NOMO-1 treated with DMSO at 0.1 percent for 48 hours (cell line): ENCODE data around the gene WWC2.

Source experiments
- DNase-seq: peaks from one replicate; lab custom pipeline; 2025; ENCODE audit not compliant: unreplicated experiment; lab: John Stamatoyannopoulos, UW

Gene WWC2

GRCh38 chr4:183348706-183349659 is 249.9 kb downstream of the WWC2 start:
- no peak for DNase-seq

- DNase-seq = no peak
These were observed 250.6 kb downstream of the WWC2 start for GRCh38 chr4:183349673-183350072.

GRCh38 chr4:183350317-183351071 is 251.4 kb downstream of the WWC2 start:
- no peak for DNase-seq

GRCh38 chr4:183352546-183352945 is 253.5 kb downstream of the WWC2 start:
- no peak for DNase-seq

- DNase-seq = no peak
These were observed 254.5 kb downstream of the WWC2 start for GRCh38 chr4:183353557-183353956.

GRCh38 chr4:183354219-183354618 is 255.2 kb downstream of the WWC2 start:
- DNase-seq = no peak

GRCh38 chr4:183355405-183355804 is 256.3 kb downstream of the WWC2 start:
- DNase-seq = no peak

GRCh38 chr4:183356173-183356830 is 257.2 kb downstream of the WWC2 start:
- no peak for DNase-seq

- DNase-seq = no peak
These were observed 258.0 kb downstream of the WWC2 start for GRCh38 chr4:183356931-183357675.

GRCh38 chr4:183358215-183358755 is 259.2 kb downstream of the WWC2 start:
- DNase-seq = no peak

- DNase-seq = no peak
These were observed 261.3 kb downstream of the WWC2 start for GRCh38 chr4:183360161-183360919.

GRCh38 chr4:183362036-183362435 is 263.0 kb downstream of the WWC2 start:
- no peak for DNase-seq

- DNase-seq = no peak
These were observed 264.0 kb downstream of the WWC2 start for GRCh38 chr4:183362916-183363542.

GRCh38 chr4:183364025-183364424 is 265.0 kb downstream of the WWC2 start:
- no peak for DNase-seq

GRCh38 chr4:183366206-183366835 is 267.3 kb downstream of the WWC2 start:
- DNase-seq = no peak

- DNase-seq = no peak
These were observed 270.0 kb downstream of the WWC2 start for GRCh38 chr4:183369073-183369472.
